ENCODE measurements around the gene WDR86.

DNA sequence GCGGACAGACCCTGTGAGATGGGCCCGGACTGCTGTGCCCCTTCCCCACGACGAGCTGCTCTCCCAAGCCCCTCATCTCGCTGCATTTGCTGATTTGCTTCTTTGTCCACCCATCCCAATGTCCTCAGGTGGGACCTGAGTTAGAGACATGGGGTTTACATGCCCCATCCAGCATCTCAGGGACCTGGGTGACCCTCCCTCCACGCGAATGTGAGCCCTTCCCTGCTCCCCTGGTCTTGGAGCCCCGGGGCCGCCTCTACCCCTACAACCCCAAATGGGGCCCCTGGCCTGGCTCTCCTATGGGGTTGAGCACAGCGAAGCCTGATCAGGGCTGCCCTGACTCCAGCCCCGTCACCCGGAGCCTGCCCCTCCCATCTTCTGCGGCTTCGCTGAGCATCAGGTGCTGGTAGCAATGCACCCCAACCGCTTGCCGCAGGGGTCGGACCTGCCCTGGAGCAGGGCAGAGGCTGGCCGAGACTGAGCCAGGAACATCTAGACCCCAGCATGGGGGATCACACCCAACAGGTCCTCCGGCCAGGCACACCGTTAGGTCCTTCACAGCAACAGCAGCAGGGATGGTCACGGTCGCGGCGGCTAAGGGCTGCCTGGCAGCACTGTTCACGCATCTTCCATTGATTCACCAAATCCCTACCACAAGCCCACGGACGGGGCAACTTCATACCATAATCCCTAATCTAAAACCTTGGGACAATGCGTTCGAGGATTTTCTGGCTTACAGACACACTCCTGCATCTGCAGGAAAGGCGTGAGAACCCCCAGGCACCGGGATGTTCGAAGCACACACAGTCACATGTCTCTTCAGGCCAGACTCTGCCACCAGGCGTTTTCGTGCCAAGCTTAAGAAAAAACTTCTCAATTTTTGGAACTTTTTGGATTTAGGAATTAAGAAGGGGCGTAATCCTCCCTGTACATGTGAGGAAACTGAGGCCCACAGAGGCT is 15.5 kb downstream of the WDR86 start:
- TF ChIP-seq, protein P1, sequence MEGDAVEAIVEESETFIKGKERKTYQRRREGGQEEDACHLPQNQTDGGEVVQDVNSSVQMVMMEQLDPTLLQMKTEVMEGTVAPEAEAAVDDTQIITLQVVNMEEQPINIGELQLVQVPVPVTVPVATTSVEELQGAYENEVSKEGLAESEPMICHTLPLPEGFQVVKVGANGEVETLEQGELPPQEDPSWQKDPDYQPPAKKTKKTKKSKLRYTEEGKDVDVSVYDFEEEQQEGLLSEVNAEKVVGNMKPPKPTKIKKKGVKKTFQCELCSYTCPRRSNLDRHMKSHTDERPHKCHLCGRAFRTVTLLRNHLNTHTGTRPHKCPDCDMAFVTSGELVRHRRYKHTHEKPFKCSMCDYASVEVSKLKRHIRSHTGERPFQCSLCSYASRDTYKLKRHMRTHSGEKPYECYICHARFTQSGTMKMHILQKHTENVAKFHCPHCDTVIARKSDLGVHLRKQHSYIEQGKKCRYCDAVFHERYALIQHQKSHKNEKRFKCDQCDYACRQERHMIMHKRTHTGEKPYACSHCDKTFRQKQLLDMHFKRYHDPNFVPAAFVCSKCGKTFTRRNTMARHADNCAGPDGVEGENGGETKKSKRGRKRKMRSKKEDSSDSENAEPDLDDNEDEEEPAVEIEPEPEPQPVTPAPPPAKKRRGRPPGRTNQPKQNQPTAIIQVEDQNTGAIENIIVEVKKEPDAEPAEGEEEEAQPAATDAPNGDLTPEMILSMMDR (conservative IDR thresholded peaks at IDR 0.05) = no peak
- TF ChIP-seq EZH2 (IDR thresholded peaks at IDR 0.05; ENCODE audit: low read depth) = no peak
